ENCODE measurements around the gene GJB3. TPM values are rescaled to one million over a fixed set of nuclear protein-coding genes. Genes with fewer than 3 reads are reported as not detected.

GJB3 gene
- total and polyA plus RNA-seq, 4 donors, result 0.15 to 0.33 (median 0.17) TPM; not detected in 1

DNA sequence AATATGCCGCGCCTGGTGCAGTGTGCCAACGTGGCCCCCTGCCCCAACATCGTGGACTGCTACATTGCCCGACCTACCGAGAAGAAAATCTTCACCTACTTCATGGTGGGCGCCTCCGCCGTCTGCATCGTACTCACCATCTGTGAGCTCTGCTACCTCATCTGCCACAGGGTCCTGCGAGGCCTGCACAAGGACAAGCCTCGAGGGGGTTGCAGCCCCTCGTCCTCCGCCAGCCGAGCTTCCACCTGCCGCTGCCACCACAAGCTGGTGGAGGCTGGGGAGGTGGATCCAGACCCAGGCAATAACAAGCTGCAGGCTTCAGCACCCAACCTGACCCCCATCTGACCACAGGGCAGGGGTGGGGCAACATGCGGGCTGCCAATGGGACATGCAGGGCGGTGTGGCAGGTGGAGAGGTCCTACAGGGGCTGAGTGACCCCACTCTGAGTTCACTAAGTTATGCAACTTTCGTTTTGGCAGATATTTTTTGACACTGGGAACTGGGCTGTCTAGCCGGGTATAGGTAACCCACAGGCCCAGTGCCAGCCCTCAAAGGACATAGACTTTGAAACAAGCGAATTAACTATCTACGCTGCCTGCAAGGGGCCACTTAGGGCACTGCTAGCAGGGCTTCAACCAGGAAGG, 4.3 kb downstream of the GJB3 start:
- peak overlapping the region; percentile 44 to 71 for H3K27ac ChIP-seq (ENCODE audit: low read depth in 1 of 2, low read length in 2 of 2)
- H3K9me3 ChIP-seq (ENCODE audit: control insufficient read depth in 4 of 4, low read length in 3 of 4), result no peaks in the 10 kb centered on the region
- H3K9ac ChIP-seq (ENCODE audit: low read depth in 1 of 2, low read length in 2 of 2), result no peak overlapping the region
- 74% methylated on average over 22 of the region's 22 CpGs for WGBS
- no peak for DNase-seq (ENCODE audit: low spot score)
- peaks cover 11 to 46% (median 29%) of the 10 kb centered on the region in 4 donors for H3K4me1 ChIP-seq (ENCODE audit: control insufficient read depth in 4 of 4, insufficient read depth in 4 of 4, low read length in 3 of 4)
- no peaks in the 10 kb centered on the region for H3K36me3 ChIP-seq (ENCODE audit: control insufficient read depth in 4 of 4, insufficient read depth in 3 of 4, low read depth in 1 of 4, low read length in 3 of 4)
- H3K27me3 ChIP-seq (ENCODE audit: control insufficient read depth in 4 of 4, insufficient read depth in 4 of 4, low read length in 3 of 4), result no peaks in the 10 kb centered on the region
- no peak for TF ChIP-seq EGR1 (IDR thresholded peaks at IDR 0.05; ENCODE audit: low read depth in 2 of 2)
- no peak for TF ChIP-seq RAD21 (IDR thresholded peaks at IDR 0.05)
- TF ChIP-seq, protein P1, sequence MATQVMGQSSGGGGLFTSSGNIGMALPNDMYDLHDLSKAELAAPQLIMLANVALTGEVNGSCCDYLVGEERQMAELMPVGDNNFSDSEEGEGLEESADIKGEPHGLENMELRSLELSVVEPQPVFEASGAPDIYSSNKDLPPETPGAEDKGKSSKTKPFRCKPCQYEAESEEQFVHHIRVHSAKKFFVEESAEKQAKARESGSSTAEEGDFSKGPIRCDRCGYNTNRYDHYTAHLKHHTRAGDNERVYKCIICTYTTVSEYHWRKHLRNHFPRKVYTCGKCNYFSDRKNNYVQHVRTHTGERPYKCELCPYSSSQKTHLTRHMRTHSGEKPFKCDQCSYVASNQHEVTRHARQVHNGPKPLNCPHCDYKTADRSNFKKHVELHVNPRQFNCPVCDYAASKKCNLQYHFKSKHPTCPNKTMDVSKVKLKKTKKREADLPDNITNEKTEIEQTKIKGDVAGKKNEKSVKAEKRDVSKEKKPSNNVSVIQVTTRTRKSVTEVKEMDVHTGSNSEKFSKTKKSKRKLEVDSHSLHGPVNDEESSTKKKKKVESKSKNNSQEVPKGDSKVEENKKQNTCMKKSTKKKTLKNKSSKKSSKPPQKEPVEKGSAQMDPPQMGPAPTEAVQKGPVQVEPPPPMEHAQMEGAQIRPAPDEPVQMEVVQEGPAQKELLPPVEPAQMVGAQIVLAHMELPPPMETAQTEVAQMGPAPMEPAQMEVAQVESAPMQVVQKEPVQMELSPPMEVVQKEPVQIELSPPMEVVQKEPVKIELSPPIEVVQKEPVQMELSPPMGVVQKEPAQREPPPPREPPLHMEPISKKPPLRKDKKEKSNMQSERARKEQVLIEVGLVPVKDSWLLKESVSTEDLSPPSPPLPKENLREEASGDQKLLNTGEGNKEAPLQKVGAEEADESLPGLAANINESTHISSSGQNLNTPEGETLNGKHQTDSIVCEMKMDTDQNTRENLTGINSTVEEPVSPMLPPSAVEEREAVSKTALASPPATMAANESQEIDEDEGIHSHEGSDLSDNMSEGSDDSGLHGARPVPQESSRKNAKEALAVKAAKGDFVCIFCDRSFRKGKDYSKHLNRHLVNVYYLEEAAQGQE (IDR thresholded peaks at IDR 0.05), result no peak
- TF ChIP-seq, protein P2, sequence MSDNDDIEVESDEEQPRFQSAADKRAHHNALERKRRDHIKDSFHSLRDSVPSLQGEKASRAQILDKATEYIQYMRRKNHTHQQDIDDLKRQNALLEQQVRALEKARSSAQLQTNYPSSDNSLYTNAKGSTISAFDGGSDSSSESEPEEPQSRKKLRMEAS (IDR thresholded peaks at IDR 0.05), result no peak
- TF ChIP-seq SP1 (IDR thresholded peaks at IDR 0.05), result peak; percentile 51
- TF ChIP-seq FOXA1 (IDR thresholded peaks at IDR 0.05), result no peak
- TF ChIP-seq HNF4A (conservative IDR thresholded peaks at IDR 0.05), result peak; percentile 54 to 56
- no peak for TF ChIP-seq HNF4G (IDR thresholded peaks at IDR 0.05)
- no peak for TF ChIP-seq YY1 (IDR thresholded peaks at IDR 0.05)
- TF ChIP-seq JUND (IDR thresholded peaks at IDR 0.05), result no peak
- TF ChIP-seq, protein P3, sequence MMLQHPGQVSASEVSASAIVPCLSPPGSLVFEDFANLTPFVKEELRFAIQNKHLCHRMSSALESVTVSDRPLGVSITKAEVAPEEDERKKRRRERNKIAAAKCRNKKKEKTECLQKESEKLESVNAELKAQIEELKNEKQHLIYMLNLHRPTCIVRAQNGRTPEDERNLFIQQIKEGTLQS (IDR thresholded peaks at IDR 0.05), result no peak
- TF ChIP-seq, protein P4, sequence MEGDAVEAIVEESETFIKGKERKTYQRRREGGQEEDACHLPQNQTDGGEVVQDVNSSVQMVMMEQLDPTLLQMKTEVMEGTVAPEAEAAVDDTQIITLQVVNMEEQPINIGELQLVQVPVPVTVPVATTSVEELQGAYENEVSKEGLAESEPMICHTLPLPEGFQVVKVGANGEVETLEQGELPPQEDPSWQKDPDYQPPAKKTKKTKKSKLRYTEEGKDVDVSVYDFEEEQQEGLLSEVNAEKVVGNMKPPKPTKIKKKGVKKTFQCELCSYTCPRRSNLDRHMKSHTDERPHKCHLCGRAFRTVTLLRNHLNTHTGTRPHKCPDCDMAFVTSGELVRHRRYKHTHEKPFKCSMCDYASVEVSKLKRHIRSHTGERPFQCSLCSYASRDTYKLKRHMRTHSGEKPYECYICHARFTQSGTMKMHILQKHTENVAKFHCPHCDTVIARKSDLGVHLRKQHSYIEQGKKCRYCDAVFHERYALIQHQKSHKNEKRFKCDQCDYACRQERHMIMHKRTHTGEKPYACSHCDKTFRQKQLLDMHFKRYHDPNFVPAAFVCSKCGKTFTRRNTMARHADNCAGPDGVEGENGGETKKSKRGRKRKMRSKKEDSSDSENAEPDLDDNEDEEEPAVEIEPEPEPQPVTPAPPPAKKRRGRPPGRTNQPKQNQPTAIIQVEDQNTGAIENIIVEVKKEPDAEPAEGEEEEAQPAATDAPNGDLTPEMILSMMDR (IDR thresholded peaks at IDR 0.05; ENCODE audit: low read depth, low read length, missing input control), result no peak
- TF ChIP-seq TAF1 (conservative IDR thresholded peaks at IDR 0.05), result no peak
- TF ChIP-seq RXRA (IDR thresholded peaks at IDR 0.05), result peak; percentile 60 to 68
- TF ChIP-seq, protein P5, sequence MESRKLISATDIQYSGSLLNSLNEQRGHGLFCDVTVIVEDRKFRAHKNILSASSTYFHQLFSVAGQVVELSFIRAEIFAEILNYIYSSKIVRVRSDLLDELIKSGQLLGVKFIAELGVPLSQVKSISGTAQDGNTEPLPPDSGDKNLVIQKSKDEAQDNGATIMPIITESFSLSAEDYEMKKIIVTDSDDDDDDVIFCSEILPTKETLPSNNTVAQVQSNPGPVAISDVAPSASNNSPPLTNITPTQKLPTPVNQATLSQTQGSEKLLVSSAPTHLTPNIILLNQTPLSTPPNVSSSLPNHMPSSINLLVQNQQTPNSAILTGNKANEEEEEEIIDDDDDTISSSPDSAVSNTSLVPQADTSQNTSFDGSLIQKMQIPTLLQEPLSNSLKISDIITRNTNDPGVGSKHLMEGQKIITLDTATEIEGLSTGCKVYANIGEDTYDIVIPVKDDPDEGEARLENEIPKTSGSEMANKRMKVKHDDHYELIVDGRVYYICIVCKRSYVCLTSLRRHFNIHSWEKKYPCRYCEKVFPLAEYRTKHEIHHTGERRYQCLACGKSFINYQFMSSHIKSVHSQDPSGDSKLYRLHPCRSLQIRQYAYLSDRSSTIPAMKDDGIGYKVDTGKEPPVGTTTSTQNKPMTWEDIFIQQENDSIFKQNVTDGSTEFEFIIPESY (IDR thresholded peaks at IDR 0.05), result no peak
- no peak for TF ChIP-seq NR2F2 (IDR thresholded peaks at IDR 0.05)
- no peak for TF ChIP-seq FOXA2 (IDR thresholded peaks at IDR 0.05)
- TF ChIP-seq GABPA (IDR thresholded peaks at IDR 0.05 in 1 of 2, conservative IDR thresholded peaks at IDR 0.05 in 1 of 2), result no peak
- H3K4me3 ChIP-seq (ENCODE audit: low read depth in 1 of 3, low read length in 3 of 3), result no peak overlapping the region

Measured in liver (tissue), 9 donors.